HL-60 (cell line): ENCODE data around the gene MTMR6.

ENCODE experiments used
- DNase-seq, 2 experiments: peaks; one replicate each; pipeline ENCODE4 v3.0.0-alpha.2; 2010 to 2020; ENCODE audit warnings: low read depth in 1 of 2, low spot score in 1 of 2
- H3K27ac ChIP-seq: fragments of 250-450 bp; sonication (Bioruptor Pico); replicated peaks from 2 replicates; pipeline ENCODE4 v1.5.1; 2020; ENCODE audit warnings: mild to moderate bottlenecking, moderate library complexity
- H3K27me3 ChIP-seq: fragments of 250-450 bp; sonication (Bioruptor Pico); 2 replicates; pipeline ENCODE4 v1.5.1; 2021; ENCODE audit warnings: mild to moderate bottlenecking, moderate library complexity; ENCODE audit not compliant: insufficient read depth, poor library complexity, severe bottlenecking
- H3K4me3 ChIP-seq: replicated peaks from 2 replicates; pipeline ENCODE4 v1.5.1; 2011; ENCODE audit warnings: mild to moderate bottlenecking, control low read depth, low read length; ENCODE audit not compliant: insufficient read depth
- CTCF ChIP-seq: IDR thresholded peaks from one replicate; pipeline ENCODE4 v1.5.1; 2011; ENCODE audit warnings: low read length, control low read depth, inconsistent platforms; ENCODE audit not compliant: insufficient read depth
- GABPA ChIP-seq: IDR thresholded peaks from 2 replicates; pipeline ENCODE4 v1.6.1; 2012; ENCODE audit warnings: low read depth
- POLR2AphosphoS5 ChIP-seq: IDR thresholded peaks from 2 replicates; pipeline ENCODE4 v1.6.1; 2012; ENCODE audit warnings: low read depth
- REST ChIP-seq: IDR thresholded peaks from 2 replicates; pipeline ENCODE4 v1.6.1; 2012; ENCODE audit warnings: low read depth; ENCODE audit not compliant: insufficient replicate concordance
- SPI1 ChIP-seq: IDR thresholded peaks from 2 replicates; pipeline ENCODE4 v1.6.1; 2012; ENCODE audit warnings: low read depth, mild to moderate bottlenecking, borderline replicate concordance

The MTMR6 gene

GRCh38 chr13:25301347-25302113 lies 14.2 kb upstream of the MTMR6 start, which contains the start of gene NUP58:
Gene NUP58, plus strand, starts transcription at chr13:25301625. Its CDS starts 149 bp downstream, at chr13:25301774.
- Histone ChIP-seq H3K27ac (peak within 1 kb of the TSS; percentile 92), H3K27me3 (no peaks in the 10 kb centered on the region), H3K4me3 (peak within 1 kb of the TSS; percentile 86)
- DNase-seq: peak; percentile 88 to 97
- TF ChIP-seq GABPA (peak; percentile 68), REST (no peak), CTCF (no peak), SPI1 (no peak), POLR2AphosphoS5 (peak; percentile 77)

- Histone ChIP-seq H3K27me3 (no peaks in the 10 kb centered on the region), H3K4me3 (peak overlapping the region; percentile 86), H3K27ac (peak overlapping the region; percentile 92)
- DNase-seq: no peak
- TF ChIP-seq CTCF (no peak), GABPA (no peak), REST (no peak), SPI1 (no peak), POLR2AphosphoS5 (no peak)
Measured at GRCh38 chr13:25300861-25301346, 13.6 kb upstream of the MTMR6 start.

GRCh38 chr13:25295701-25296100 lies 8.4 kb upstream of the MTMR6 start:
- H3K4me3 ChIP-seq: no peak overlapping the region
- no peaks in the 10 kb centered on the region for H3K27me3 ChIP-seq
- DNase-seq: no peak
- TF ChIP-seq CTCF: no peak
- TF ChIP-seq SPI1: no peak
- TF ChIP-seq REST: no peak
- H3K27ac ChIP-seq: no peak overlapping the region
